SK-N-MC (cell line): Measurements from ENCODE around the gene GMDS.

Experiments used
- DNase-seq: peaks from one replicate; pipeline ENCODE4 v3.0.0-alpha.2; 2011; ENCODE audit warnings: low read depth, low spot score
- H3K27ac ChIP-seq: fragments of 200-600 bp; sonication (generic); 2 replicates; pipeline ENCODE4 v1.5.1; 2016; ENCODE audit warnings: mixed run types
- H3K36me3 ChIP-seq: fragments of 200-600 bp; sonication (generic); 2 replicates; pipeline ENCODE4 v1.6.1; 2017; ENCODE audit warnings: antibody characterized with exemption, low read length, mixed read lengths; ENCODE audit not compliant: insufficient read depth
- H3K4me3 ChIP-seq: fragments of 200-600 bp; sonication (generic); 2 replicates; pipeline ENCODE4 v1.5.1; 2016
- H3K9ac ChIP-seq: fragments of 200-600 bp; sonication (generic); 2 replicates; pipeline ENCODE4 v1.8.0; 2017; ENCODE audit warnings: mixed run types, mixed read lengths; ENCODE audit not compliant: insufficient read length
- H3K9me3 ChIP-seq: fragments of 200-600 bp; sonication (generic); 2 replicates; pipeline ENCODE4 v1.6.1; 2017; ENCODE audit warnings: low read depth, mild to moderate bottlenecking, antibody characterized with exemption, low read length, moderate library complexity, mixed read lengths
- EZH2 ChIP-seq: fragments of 200-600 bp; sonication (generic); IDR thresholded peaks from one replicate; pipeline ENCODE4 v1.6.1; 2017; ENCODE audit warnings: antibody characterized with exemption
- FOXP2 ChIP-seq: optimal IDR thresholded peaks from 2 replicates; pipeline ENCODE3; 2011; ENCODE audit warnings: mild to moderate bottlenecking, moderate library complexity; ENCODE audit not compliant: insufficient read depth; ENCODE audit errors: extremely low read length, control extremely low read depth
- POLR2AphosphoS5 ChIP-seq: IDR thresholded peaks from 2 replicates; pipeline ENCODE4 v1.6.1; 2012; ENCODE audit warnings: mild to moderate bottlenecking, low read depth, low read length, borderline replicate concordance

Gene GMDS

DNA sequence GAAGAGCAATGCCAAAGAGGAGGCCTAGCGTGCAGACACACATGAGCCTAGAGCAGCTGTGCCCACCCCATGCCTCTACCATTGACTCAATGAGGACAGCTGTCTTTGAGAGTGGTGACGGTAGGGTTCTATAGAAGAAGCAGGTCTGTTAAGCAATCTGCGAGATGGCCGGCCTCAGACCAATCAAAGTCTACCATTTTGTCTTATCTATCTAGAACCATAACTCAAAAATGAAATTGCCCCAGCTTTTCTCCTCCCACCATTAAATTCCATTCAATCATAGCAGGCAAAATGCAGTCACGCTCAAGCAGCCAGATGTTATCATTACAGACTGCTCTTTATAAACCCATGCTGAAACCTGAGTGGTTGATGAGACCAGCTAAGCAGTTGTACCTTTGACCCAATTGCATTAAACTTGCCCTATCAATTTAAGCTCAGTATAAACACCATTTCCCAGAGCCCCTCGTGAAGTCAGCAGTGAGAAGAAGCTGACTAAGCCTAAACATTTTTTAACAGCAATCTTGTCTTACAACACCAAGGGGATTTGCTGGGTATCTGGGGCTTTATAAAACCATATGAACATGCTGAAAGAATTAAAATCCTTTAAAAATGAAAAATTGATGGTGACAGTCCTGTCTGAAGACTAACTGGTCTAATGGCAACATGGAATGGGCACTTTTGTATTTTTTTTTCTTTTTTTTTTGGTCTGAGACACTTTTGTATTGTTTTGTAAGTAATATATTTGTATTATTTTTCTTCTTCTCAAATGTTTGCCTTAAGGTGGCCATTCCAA is 578.2 kb downstream of the GMDS start:
- Histone ChIP-seq H3K4me3 (peak overlapping the region; percentile 10; the same call in 1 of the 2 replicates), H3K9ac (no peak overlapping the region), H3K36me3 (no peaks in the 10 kb centered on the region), H3K9me3 (no peaks in the 10 kb centered on the region), H3K27ac (peak overlapping the region; percentile 27; the same call in 1 of the 2 replicates)
- no peak for TF ChIP-seq POLR2AphosphoS5
- no peak for TF ChIP-seq FOXP2
- TF ChIP-seq EZH2 = no peak
- DNase-seq = peak; percentile 28

DNA sequence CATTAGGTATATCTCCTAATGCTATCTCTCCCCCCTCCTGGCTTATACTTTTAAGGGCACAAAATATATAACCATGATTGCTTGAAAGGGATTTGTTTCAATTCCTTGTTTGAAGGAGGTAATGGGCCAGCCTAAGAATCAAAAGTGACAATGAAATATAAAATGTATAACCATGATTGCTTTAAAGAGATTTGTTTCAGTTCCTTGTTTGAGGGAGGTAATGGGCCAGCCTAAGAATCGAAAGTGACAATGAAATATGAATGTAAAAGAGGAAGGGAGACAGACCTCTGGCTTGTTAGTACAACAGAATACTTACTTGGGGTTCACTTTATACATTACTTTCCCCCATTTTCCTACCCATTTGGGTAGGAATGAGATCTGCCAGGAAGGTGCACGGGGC is 580.2 kb downstream of the GMDS start:
- H3K4me3 ChIP-seq = no peak overlapping the region
- H3K9me3 ChIP-seq = no peaks in the 10 kb centered on the region
- no peaks in the 10 kb centered on the region for H3K36me3 ChIP-seq
- H3K27ac ChIP-seq = no peak overlapping the region
- no peak overlapping the region for H3K9ac ChIP-seq
- TF ChIP-seq EZH2 = no peak
- TF ChIP-seq FOXP2 = no peak
- no peak for TF ChIP-seq POLR2AphosphoS5
- DNase-seq = no peak

DNA sequence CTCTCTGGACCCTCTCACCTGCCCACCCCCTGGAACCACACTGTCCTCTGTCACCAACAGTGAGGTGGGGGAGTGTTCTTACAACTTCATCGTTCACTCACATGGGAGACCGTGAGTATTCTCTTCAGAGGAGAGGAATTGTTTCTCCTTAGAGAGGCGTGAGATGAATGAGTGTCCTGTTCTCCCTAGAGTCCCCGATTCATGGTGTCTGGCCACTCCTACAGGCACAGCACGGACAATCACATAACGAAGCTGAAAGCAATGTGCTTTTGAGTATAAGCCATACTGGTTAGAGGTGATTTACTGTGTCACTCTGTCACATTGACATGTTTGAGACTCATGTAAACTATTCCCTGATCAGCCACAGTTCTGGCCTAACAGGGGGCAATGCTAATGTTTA is 581.1 kb downstream of the GMDS start:
- TF ChIP-seq FOXP2 = no peak
- no peak for TF ChIP-seq EZH2
- TF ChIP-seq POLR2AphosphoS5 = no peak
- Histone ChIP-seq H3K9me3 (no peaks in the 10 kb centered on the region), H3K4me3 (no peak overlapping the region), H3K9ac (no peak overlapping the region), H3K36me3 (no peaks in the 10 kb centered on the region), H3K27ac (no peak overlapping the region)
- no peak for DNase-seq

DNA sequence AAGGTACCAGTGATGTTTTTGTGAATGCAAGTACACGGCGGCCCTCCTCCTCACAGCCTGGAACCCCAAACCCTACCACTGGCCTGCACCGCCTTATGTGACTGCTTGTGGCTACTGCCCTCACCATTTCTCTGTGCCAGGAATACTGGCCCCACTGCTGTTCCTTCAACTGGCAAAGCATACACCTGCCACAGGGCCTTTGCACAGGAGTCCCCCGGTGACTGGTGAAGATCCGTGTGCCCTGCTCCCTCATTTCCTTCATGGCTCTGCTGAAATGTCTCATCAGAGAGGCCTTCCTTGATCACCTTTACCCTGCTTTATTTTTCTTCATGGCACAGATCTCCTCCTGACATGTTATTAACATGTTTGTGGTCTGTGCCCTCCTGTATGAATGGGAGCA is 581.9 kb downstream of the GMDS start:
- no peak for DNase-seq
- H3K9me3 ChIP-seq = no peaks in the 10 kb centered on the region
- H3K4me3 ChIP-seq = no peak overlapping the region
- no peak overlapping the region for H3K9ac ChIP-seq
- no peak for TF ChIP-seq EZH2
- no peak for TF ChIP-seq POLR2AphosphoS5
- no peak for TF ChIP-seq FOXP2
- no peaks in the 10 kb centered on the region for H3K36me3 ChIP-seq
- no peak overlapping the region for H3K27ac ChIP-seq

DNA sequence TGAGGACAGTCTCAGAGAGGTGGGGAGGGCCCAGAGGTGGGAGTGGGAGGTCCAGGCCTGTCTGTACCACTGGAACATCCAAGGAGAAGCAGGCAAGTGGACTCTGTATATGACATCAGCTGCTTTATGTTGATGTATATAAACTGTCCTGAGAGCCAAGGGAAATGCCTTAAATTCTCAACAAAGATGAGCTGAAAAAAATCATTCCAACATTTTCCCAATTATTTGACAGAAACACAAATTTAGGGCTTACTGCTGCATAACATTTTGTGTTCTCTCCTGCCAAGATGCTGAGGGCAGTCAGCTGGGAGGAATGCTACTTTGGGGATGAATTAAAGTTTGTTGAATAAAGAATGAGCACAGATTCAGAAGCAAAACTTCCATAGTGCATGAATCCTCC is 582.9 kb downstream of the GMDS start:
- Histone ChIP-seq H3K27ac (no peak overlapping the region), H3K4me3 (no peak overlapping the region), H3K9me3 (no peaks in the 10 kb centered on the region), H3K9ac (no peak overlapping the region), H3K36me3 (no peaks in the 10 kb centered on the region)
- no peak for TF ChIP-seq FOXP2
- TF ChIP-seq EZH2 = no peak
- TF ChIP-seq POLR2AphosphoS5 = no peak
- DNase-seq = no peak

DNA sequence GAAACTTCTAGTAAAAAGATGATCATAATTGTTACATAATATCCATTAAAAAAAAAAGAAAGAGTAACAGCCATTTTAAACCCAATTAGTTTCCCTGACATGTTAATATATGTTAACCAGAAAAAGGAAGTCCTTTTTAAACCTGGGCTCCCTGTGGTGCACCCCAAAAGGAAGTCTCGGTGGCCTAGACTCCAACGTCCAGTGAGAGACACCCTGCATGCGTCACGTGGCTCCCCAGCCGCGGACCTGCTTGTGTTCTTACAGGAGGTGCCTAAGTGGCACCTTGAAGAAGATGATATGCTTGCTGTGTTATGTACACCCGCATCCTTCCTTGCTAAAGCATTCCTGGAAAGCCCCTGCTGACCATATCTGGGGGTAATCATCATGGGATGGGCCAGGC is 585.6 kb downstream of the GMDS start:
- H3K36me3 ChIP-seq = no peaks in the 10 kb centered on the region
- TF ChIP-seq EZH2 = no peak
- TF ChIP-seq FOXP2 = no peak
- no peak overlapping the region for H3K9ac ChIP-seq
- H3K4me3 ChIP-seq = no peak overlapping the region
- H3K9me3 ChIP-seq = no peaks in the 10 kb centered on the region
- no peak overlapping the region for H3K27ac ChIP-seq
- DNase-seq = no peak

DNA sequence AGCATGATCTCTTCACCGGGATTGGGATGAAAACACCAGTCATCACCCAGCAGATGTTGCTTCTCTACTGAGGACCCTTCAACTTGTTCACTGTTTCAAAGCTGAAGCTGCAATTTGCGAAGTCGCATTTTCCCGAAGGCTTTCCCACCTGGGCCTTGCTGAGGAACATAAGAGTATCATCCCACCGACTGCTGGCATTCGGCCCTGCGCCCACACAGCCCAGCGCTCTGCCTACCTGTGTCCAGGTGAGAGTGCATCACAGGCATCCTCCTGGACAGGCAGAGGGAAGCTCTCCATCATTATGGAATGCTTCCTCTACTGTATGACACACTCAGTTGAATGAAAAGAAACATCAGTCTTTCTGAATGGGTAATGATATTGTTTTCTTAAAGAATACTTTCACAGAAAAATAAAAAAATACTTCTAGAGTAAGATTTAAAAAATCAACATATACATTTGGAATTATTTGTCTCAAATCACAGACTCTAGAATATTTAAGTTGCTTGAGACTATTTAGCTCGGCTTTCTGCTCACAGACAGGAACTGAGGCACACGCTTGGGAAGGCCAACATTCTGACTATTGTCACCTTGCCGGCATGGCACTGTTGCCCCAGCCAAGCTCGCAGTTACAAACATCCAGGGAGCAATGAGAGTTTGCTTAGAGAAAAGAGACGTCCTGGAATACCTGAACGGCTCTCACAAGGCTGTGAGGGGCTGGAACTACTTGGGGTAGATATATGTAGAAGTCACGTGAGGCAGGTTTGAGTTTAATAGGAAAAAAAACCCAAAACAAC is 587.0 kb downstream of the GMDS start:
- Histone ChIP-seq H3K27ac (no peak overlapping the region), H3K9ac (no peak overlapping the region), H3K9me3 (no peaks in the 10 kb centered on the region), H3K4me3 (no peak overlapping the region), H3K36me3 (no peaks in the 10 kb centered on the region)
- TF ChIP-seq POLR2AphosphoS5 = no peak
- TF ChIP-seq EZH2 = no peak
- TF ChIP-seq FOXP2 = no peak
- no peak for DNase-seq

DNA sequence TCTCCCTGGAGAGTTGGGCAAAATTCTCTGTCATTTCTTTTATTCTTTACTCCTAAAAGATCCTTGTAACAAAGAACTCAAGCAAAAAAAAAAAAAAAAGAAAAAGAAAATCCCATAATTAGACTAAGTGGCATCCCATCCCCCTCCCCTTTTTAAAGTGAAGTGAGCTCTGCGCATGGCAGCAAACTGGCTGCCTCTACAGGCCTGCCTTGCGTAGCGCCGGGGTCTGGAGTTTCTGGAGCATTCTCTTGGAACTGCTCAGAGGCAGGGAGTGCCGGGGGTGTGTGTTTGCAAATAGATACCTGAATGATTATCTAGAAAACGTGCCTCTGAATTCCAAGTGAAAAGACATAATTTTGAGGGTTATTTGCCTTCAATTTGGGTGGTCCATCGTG is 587.6 kb downstream of the GMDS start:
- Histone ChIP-seq H3K27ac (no peak overlapping the region), H3K4me3 (no peak overlapping the region), H3K9ac (no peak overlapping the region), H3K36me3 (no peaks in the 10 kb centered on the region), H3K9me3 (no peaks in the 10 kb centered on the region)
- TF ChIP-seq FOXP2 (no peak), EZH2 (no peak), POLR2AphosphoS5 (no peak)
- no peak for DNase-seq
